SK-N-SH treated with all-trans-retinoic acid at 6 μM for 48 hours (cell line): ENCODE measurements around the gene CELF4.

Experiments used
- ATAC-seq: fragments of 200-7000 bp; cut with Tn5 transposase; 3 replicates; pipeline ENCODE4 v1.9.1; 2020; ENCODE audit warnings: mild to moderate bottlenecking, moderate library complexity
- ARNTL ChIP-seq: fragments of 450-650 bp; formaldehyde crosslinking; IDR thresholded peaks from 2 replicates; pipeline ENCODE4 v1.5.0; 2020; ENCODE audit warnings: low read depth, mild to moderate bottlenecking, moderate library complexity, borderline replicate concordance
- BACH2 ChIP-seq: fragments of 250-450 bp; sonication (Bioruptor Pico); IDR thresholded peaks from 2 replicates; pipeline ENCODE4 v1.9.0; 2021; ENCODE audit warnings: mild to moderate bottlenecking, borderline replicate concordance
- CSDC2 ChIP-seq: fragments of 250-450 bp; sonication (Bioruptor Pico); IDR thresholded peaks from 2 replicates; pipeline ENCODE4 v1.5.0; 2020; ENCODE audit warnings: mild to moderate bottlenecking, moderate library complexity
- ESRRG ChIP-seq: fragments of 250-450 bp; sonication (Bioruptor Pico); IDR thresholded peaks from 2 replicates; pipeline ENCODE4 v1.6.1; 2021; ENCODE audit warnings: mild to moderate bottlenecking
- GLIS3 ChIP-seq: fragments of 250-450 bp; sonication (Bioruptor Pico); IDR thresholded peaks from 2 replicates; pipeline ENCODE4 v1.5.0; 2020; ENCODE audit warnings: mild to moderate bottlenecking, moderate library complexity
- ISL1 ChIP-seq: fragments of 250-450 bp; sonication (Bioruptor Pico); IDR thresholded peaks from 2 replicates; pipeline ENCODE4 v2.1.2; 2022; ENCODE audit warnings: mild to moderate bottlenecking, moderate library complexity
- OSR1 ChIP-seq: fragments of 250-450 bp; sonication (Bioruptor Pico); IDR thresholded peaks from 2 replicates; pipeline ENCODE4 v1.8.0; 2022; ENCODE audit warnings: moderate library complexity, mild to moderate bottlenecking, inconsistent platforms
- PPARA ChIP-seq: fragments of 250-450 bp; sonication (Bioruptor Pico); IDR thresholded peaks from 2 replicates; pipeline ENCODE4 v1.5.0; 2020; ENCODE audit warnings: mild to moderate bottlenecking, borderline replicate concordance
- RARB ChIP-seq: fragments of 250-450 bp; sonication (Bioruptor Pico); IDR thresholded peaks from 2 replicates; pipeline ENCODE4 v1.8.0; 2021; ENCODE audit warnings: mild to moderate bottlenecking, moderate library complexity
- SNAI2 ChIP-seq: fragments of 250-450 bp; sonication (Bioruptor Pico); IDR thresholded peaks from 2 replicates; pipeline ENCODE4 v1.5.0; 2020; ENCODE audit warnings: mild to moderate bottlenecking, moderate library complexity
- TCF4 ChIP-seq: fragments of 250-450 bp; sonication (Bioruptor Pico); IDR thresholded peaks from 2 replicates; pipeline ENCODE4 v1.8.0; 2021; ENCODE audit warnings: mild to moderate bottlenecking, moderate library complexity, borderline replicate concordance
- TOX ChIP-seq: fragments of 250-450 bp; sonication (Bioruptor Pico); IDR thresholded peaks from 2 replicates; pipeline ENCODE4 v1.8.0; 2021; ENCODE audit warnings: mild to moderate bottlenecking, moderate library complexity, borderline replicate concordance
- ZC3H10 ChIP-seq: fragments of 250-450 bp; sonication (Bioruptor Pico); IDR thresholded peaks from 2 replicates; pipeline ENCODE4 v1.5.1; 2021; ENCODE audit warnings: mild to moderate bottlenecking, moderate library complexity
- ZFP3 ChIP-seq: fragments of 250-450 bp; sonication (Bioruptor Pico); IDR thresholded peaks from 2 replicates; pipeline ENCODE4 v1.5.0; 2020; ENCODE audit warnings: mild to moderate bottlenecking, moderate library complexity
- ZFP30 ChIP-seq: fragments of 450-650 bp; formaldehyde crosslinking; IDR thresholded peaks from 2 replicates; pipeline ENCODE4 v1.5.0; 2022; ENCODE audit warnings: mild to moderate bottlenecking, moderate library complexity
- ZNF565 ChIP-seq: fragments of 450-650 bp; formaldehyde crosslinking; conservative IDR thresholded peaks from 2 replicates; pipeline ENCODE4 v1.5.0; 2020; ENCODE audit warnings: low read depth, mild to moderate bottlenecking, moderate library complexity
- ZNF70 ChIP-seq: fragments of 450-650 bp; formaldehyde crosslinking; IDR thresholded peaks from 2 replicates; pipeline ENCODE4 v1.5.0; 2020; ENCODE audit warnings: mild to moderate bottlenecking, moderate library complexity
- ZNF8 ChIP-seq: fragments of 450-650 bp; formaldehyde crosslinking; IDR thresholded peaks from 2 replicates; pipeline ENCODE4 v1.5.0; 2020; ENCODE audit warnings: mild to moderate bottlenecking, moderate library complexity
- TF ChIP-seq, protein P1 (sequence below): fragments of 250-450 bp; sonication (Bioruptor Pico); IDR thresholded peaks from 2 replicates; pipeline ENCODE4 v1.5.1; 2021; ENCODE audit warnings: mild to moderate bottlenecking, moderate library complexity
- TF ChIP-seq, protein P2 (sequence below): fragments of 250-450 bp; sonication (Bioruptor Pico); IDR thresholded peaks from 2 replicates; pipeline ENCODE4 v1.8.0; 2020; ENCODE audit warnings: mild to moderate bottlenecking, moderate library complexity, borderline replicate concordance
- TF ChIP-seq, protein P3 (sequence below): fragments of 250-450 bp; sonication (Bioruptor Pico); IDR thresholded peaks from 2 replicates; pipeline ENCODE4 v1.5.1; 2020; ENCODE audit warnings: low read depth, mild to moderate bottlenecking, moderate library complexity
- TF ChIP-seq, protein P4 (sequence below): fragments of 250-450 bp; sonication (Bioruptor Pico); IDR thresholded peaks from 2 replicates; pipeline ENCODE4 v1.5.0; 2020; ENCODE audit warnings: mild to moderate bottlenecking, moderate library complexity
- TF ChIP-seq, protein P5 (sequence below): fragments of 250-450 bp; sonication (Bioruptor Pico); IDR thresholded peaks from 2 replicates; pipeline ENCODE4 v1.8.0; 2021; ENCODE audit warnings: low read depth, mild to moderate bottlenecking, moderate library complexity, borderline replicate concordance

Gene CELF4

DNA sequence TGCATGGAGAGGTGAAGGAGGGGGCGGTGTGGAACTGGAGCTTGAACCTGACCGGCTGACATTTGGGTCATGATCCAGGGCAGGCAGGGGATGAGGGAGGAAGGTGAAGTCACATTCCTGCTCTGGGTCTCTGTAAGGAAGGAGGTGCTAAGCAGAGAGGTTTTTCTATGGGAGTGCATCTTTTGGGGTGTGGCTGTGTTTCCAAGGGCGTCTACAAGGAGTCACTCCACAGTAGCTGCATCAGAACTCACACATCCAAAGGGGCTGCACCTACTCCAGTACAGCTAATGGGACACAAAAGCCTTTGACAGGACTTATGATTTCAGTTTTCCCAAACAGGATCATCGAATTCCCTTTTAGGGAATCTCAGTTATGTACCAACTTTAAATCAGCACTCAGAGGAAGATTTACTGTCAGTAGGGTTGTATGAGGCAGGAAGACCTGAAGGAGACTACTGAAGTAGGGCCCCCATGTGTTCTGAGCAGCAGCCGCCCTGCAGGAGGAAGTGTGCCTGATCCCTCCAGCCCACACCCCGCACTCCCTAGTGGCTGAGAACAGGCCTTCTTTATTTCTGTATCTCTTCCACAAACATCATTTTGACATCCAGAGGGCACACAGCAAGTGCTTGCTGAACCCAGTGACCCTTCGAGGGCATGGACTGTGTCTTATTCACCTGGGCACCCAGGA lies 137.2 kb downstream of the CELF4 start:
- ATAC-seq, result no peak
- TF ChIP-seq ZNF565 (CRISPR knock-in tag), result no peak
- TF ChIP-seq, protein P1, sequence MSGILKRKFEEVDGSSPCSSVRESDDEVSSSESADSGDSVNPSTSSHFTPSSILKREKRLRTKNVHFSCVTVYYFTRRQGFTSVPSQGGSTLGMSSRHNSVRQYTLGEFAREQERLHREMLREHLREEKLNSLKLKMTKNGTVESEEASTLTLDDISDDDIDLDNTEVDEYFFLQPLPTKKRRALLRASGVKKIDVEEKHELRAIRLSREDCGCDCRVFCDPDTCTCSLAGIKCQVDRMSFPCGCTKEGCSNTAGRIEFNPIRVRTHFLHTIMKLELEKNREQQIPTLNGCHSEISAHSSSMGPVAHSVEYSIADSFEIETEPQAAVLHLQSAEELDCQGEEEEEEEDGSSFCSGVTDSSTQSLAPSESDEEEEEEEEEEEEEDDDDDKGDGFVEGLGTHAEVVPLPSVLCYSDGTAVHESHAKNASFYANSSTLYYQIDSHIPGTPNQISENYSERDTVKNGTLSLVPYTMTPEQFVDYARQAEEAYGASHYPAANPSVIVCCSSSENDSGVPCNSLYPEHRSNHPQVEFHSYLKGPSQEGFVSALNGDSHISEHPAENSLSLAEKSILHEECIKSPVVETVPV (CRISPR knock-in tag), result no peak
- no peak for TF ChIP-seq GLIS3 (CRISPR knock-in tag)
- TF ChIP-seq, protein P2, sequence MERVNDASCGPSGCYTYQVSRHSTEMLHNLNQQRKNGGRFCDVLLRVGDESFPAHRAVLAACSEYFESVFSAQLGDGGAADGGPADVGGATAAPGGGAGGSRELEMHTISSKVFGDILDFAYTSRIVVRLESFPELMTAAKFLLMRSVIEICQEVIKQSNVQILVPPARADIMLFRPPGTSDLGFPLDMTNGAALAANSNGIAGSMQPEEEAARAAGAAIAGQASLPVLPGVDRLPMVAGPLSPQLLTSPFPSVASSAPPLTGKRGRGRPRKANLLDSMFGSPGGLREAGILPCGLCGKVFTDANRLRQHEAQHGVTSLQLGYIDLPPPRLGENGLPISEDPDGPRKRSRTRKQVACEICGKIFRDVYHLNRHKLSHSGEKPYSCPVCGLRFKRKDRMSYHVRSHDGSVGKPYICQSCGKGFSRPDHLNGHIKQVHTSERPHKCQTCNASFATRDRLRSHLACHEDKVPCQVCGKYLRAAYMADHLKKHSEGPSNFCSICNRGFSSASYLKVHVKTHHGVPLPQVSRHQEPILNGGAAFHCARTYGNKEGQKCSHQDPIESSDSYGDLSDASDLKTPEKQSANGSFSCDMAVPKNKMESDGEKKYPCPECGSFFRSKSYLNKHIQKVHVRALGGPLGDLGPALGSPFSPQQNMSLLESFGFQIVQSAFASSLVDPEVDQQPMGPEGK (CRISPR knock-in tag), result no peak
- no peak for TF ChIP-seq ARNTL (CRISPR knock-in tag)

DNA sequence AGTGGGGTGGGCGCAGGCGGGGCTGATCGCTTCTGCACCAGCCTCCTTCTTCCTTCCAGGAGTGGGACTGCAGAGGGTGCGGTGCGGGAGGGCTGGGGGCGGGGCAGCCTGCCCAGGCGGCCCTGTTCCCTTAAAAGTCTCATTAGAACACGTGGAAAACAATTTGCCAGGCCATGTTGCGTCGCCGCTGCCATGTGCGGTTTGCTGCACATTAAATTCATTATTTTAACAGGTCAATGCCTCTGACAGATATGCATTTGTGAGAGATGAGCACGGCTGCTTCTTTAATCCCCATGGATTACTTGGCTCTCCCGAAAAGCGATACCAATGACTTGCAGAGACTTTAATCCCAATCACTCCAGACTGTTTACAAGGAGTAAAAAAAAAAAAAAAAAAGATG lies 139.0 kb downstream of the CELF4 start:
- TF ChIP-seq ZNF70, result no peak
- no peak for TF ChIP-seq ZNF565 (CRISPR knock-in tag)
- no peak for TF ChIP-seq TOX (CRISPR knock-in tag)
- TF ChIP-seq, protein P3, sequence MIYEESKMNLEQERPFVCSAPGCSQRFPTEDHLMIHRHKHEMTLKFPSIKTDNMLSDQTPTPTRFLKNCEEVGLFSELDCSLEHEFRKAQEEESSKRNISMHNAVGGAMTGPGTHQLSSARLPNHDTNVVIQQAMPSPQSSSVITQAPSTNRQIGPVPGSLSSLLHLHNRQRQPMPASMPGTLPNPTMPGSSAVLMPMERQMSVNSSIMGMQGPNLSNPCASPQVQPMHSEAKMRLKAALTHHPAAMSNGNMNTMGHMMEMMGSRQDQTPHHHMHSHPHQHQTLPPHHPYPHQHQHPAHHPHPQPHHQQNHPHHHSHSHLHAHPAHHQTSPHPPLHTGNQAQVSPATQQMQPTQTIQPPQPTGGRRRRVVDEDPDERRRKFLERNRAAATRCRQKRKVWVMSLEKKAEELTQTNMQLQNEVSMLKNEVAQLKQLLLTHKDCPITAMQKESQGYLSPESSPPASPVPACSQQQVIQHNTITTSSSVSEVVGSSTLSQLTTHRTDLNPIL (CRISPR knock-in tag), result no peak
- no peak for TF ChIP-seq OSR1
- TF ChIP-seq CSDC2, result no peak
- TF ChIP-seq SNAI2 (CRISPR knock-in tag), result no peak
- no peak for TF ChIP-seq RARB
- no peak for ATAC-seq

DNA sequence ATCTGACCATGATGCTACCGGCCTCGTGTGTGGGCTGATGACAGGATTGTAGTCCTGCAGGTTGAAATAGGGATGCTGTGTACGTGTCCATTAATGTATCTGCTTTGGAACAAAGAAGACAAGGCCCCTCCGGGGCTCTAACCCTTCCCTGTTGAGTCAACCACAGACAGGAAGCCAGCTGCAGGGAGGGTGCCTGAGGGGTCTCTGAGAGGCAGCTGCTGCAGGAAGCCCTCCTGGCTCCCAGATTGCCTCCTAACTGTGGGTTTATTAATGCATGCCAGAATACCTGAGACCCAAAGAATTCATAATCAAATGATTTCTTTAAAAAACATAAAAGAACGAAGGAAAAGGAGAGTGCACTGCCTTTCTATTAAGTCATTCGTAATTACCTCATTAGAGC lies 140.4 kb downstream of the CELF4 start:
- ATAC-seq, result no peak
- no peak for TF ChIP-seq ARNTL (CRISPR knock-in tag)
- TF ChIP-seq ZFP3 (CRISPR knock-in tag), result no peak
- no peak for TF ChIP-seq ISL1 (CRISPR knock-in tag)
- TF ChIP-seq BACH2, result no peak
- no peak for TF ChIP-seq SNAI2 (CRISPR knock-in tag)
- TF ChIP-seq TCF4, result no peak
- TF ChIP-seq, protein P3 (CRISPR knock-in tag), result no peak
- TF ChIP-seq ESRRG (CRISPR knock-in tag), result no peak
- no peak for TF ChIP-seq ZFP30 (CRISPR knock-in tag)
- TF ChIP-seq ZNF8 (CRISPR knock-in tag), result no peak
- no peak for TF ChIP-seq TOX (CRISPR knock-in tag)
- TF ChIP-seq ZC3H10 (CRISPR knock-in tag), result no peak
- no peak for TF ChIP-seq ZNF70
- no peak for TF ChIP-seq RARB
- TF ChIP-seq, protein P4, sequence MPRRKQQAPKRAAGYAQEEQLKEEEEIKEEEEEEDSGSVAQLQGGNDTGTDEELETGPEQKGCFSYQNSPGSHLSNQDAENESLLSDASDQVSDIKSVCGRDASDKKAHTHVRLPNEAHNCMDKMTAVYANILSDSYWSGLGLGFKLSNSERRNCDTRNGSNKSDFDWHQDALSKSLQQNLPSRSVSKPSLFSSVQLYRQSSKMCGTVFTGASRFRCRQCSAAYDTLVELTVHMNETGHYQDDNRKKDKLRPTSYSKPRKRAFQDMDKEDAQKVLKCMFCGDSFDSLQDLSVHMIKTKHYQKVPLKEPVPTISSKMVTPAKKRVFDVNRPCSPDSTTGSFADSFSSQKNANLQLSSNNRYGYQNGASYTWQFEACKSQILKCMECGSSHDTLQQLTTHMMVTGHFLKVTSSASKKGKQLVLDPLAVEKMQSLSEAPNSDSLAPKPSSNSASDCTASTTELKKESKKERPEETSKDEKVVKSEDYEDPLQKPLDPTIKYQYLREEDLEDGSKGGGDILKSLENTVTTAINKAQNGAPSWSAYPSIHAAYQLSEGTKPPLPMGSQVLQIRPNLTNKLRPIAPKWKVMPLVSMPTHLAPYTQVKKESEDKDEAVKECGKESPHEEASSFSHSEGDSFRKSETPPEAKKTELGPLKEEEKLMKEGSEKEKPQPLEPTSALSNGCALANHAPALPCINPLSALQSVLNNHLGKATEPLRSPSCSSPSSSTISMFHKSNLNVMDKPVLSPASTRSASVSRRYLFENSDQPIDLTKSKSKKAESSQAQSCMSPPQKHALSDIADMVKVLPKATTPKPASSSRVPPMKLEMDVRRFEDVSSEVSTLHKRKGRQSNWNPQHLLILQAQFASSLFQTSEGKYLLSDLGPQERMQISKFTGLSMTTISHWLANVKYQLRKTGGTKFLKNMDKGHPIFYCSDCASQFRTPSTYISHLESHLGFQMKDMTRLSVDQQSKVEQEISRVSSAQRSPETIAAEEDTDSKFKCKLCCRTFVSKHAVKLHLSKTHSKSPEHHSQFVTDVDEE (CRISPR knock-in tag), result no peak
- TF ChIP-seq, protein P2 (CRISPR knock-in tag), result no peak
- TF ChIP-seq ZNF565 (CRISPR knock-in tag), result no peak
- no peak for TF ChIP-seq PPARA (CRISPR knock-in tag)
- TF ChIP-seq, protein P5, sequence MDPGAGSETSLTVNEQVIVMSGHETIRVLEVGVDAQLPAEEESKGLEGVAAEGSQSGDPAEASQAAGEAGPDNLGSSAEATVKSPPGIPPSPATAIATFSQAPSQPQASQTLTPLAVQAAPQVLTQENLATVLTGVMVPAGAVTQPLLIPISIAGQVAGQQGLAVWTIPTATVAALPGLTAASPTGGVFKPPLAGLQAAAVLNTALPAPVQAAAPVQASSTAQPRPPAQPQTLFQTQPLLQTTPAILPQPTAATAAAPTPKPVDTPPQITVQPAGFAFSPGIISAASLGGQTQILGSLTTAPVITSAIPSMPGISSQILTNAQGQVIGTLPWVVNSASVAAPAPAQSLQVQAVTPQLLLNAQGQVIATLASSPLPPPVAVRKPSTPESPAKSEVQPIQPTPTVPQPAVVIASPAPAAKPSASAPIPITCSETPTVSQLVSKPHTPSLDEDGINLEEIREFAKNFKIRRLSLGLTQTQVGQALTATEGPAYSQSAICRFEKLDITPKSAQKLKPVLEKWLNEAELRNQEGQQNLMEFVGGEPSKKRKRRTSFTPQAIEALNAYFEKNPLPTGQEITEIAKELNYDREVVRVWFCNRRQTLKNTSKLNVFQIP, result no peak
- no peak for TF ChIP-seq GLIS3 (CRISPR knock-in tag)
